Left lung (tissue), 10 donors: ENCODE data around the gene ROBO4. TPM values are rescaled to one million over a fixed set of nuclear protein-coding genes. Genes with fewer than 3 reads are reported as not detected.

ENCODE experiments used
- ATAC-seq: fragments of 200-7000 bp; cut with Tn5 transposase; one replicate; pipeline ENCODE4 v1.9.1; 2020; ENCODE audit warnings: moderate library complexity
- DNase-seq, 4 donors: peaks; one replicate each; pipeline ENCODE4 v3.0.0-alpha.2; 2013 to 2020
- H3K27ac ChIP-seq, 2 donors: fragments of 200-600 bp; sonication (generic) in 1 of 2; one replicate each; pipeline versions ENCODE4 v1.5.0 to v1.8.0; 2020 to 2021
- H3K27me3 ChIP-seq, 2 donors: fragments of 200-600 bp; sonication (generic) in 1 of 2; one replicate each; pipeline versions ENCODE4 v1.5.0 to v1.8.0; 2020 to 2021
- H3K36me3 ChIP-seq, 2 donors: fragments of 200-600 bp; sonication (generic) in 1 of 2; one replicate each; pipeline versions ENCODE4 v1.5.0 to v1.8.0; 2020 to 2021
- H3K4me1 ChIP-seq, 2 donors: fragments of 200-600 bp; one replicate each; pipeline ENCODE4 v1.8.0; 2021
- H3K4me3 ChIP-seq, 2 donors: fragments of 200-600 bp; sonication (generic) in 1 of 2; one replicate each; pipeline versions ENCODE4 v1.5.0 to v1.8.0; 2020 to 2021; ENCODE audit warnings: mild to moderate bottlenecking in 1 of 2
- H3K9me3 ChIP-seq, 2 donors: fragments of 200-600 bp; sonication (generic) in 1 of 2; one replicate each; pipeline versions ENCODE4 v1.5.0 to v1.8.0; 2020 to 2021
- CTCF ChIP-seq, 2 donors: fragments of 200-600 bp; sonication (generic) in 1 of 2; IDR thresholded peaks; one replicate each; pipeline versions ENCODE4 v1.5.0 to v1.8.0; 2021; ENCODE audit warnings: antibody characterized with exemption in 2 of 2
- intact Hi-C, 2 donors: fragments of 100-400 bp; cut with DNase I; formaldehyde crosslinking; loops; one replicate each; pipeline versions ENCODE4 v1.11.2 to v1.14.2; 2022
- polyA plus RNA-seq, 6 donors: library from polyadenylated mRNA; unstranded; fragments of 120-200 nt; gene quantifications; one replicate each; pipeline ENCODE4 v1.2.1, GENCODE V29; 2013; ENCODE audit not compliant: insufficient read length in 6 of 6
- total RNA-seq, 2 donors: library from RNA; stranded (reverse); fragmentation: NEBNext Ultra II Directional; extraction: Animal tissue kit (Norgen Biotek cat#: 25700); gene quantifications; one replicate each; pipeline ENCODE4 v1.2.1, GENCODE V29; 2021
- donor health status: DM: no; HTN: yes; CAD: no.
- donor health status: DM: no; HTN: no; CAD: no.

Gene ROBO4
- total and polyA plus RNA-seq, 8 donors: 31.1 to 61.9 (median 44.1) TPM

- no peak for TF ChIP-seq CTCF (IDR thresholded peaks at IDR 0.05)
- Histone ChIP-seq H3K9me3 (no peaks in the 10 kb centered on the region), H3K27me3 (no peaks in the 10 kb centered on the region), H3K4me3 (no peak overlapping the region), H3K4me1 (peaks cover 0 to 15% of the 10 kb centered on the region in 2 donors), H3K27ac (no peak overlapping the region), H3K36me3 (no peaks in the 10 kb centered on the region)
- DNase-seq: no peak
- no peak for ATAC-seq
- intact Hi-C loops: no loop called here
These were observed 10.5 kb downstream of the ROBO4 start for GRCh38 chr11:124886978-124887666.

- Histone ChIP-seq H3K27ac (no peak overlapping the region), H3K36me3 (no peaks in the 10 kb centered on the region), H3K4me1 (peaks cover 0 to 14% of the 10 kb centered on the region in 2 donors), H3K9me3 (no peaks in the 10 kb centered on the region), H3K4me3 (no peak overlapping the region), H3K27me3 (no peaks in the 10 kb centered on the region)
- intact Hi-C loops: no loop called here
- no peak for DNase-seq
- no peak for TF ChIP-seq CTCF (IDR thresholded peaks at IDR 0.05)
- ATAC-seq: no peak
These were observed 11.2 kb downstream of the ROBO4 start for GRCh38 chr11:124886476-124886875.

- no peak for TF ChIP-seq CTCF (IDR thresholded peaks at IDR 0.05)
- ATAC-seq (no peak), DNase-seq (no peak)
- Histone ChIP-seq H3K27me3 (no peaks in the 10 kb centered on the region), H3K9me3 (no peaks in the 10 kb centered on the region), H3K36me3 (no peaks in the 10 kb centered on the region), H3K4me3 (no peak overlapping the region), H3K4me1 (peaks cover 0 to 14% of the 10 kb centered on the region in 2 donors), H3K27ac (no peak overlapping the region)
- intact Hi-C loops: no loop called here
These were observed 12.7 kb downstream of the ROBO4 start for GRCh38 chr11:124884869-124885479.

- no peaks in the 10 kb centered on the region for H3K9me3 ChIP-seq
- no peaks in the 10 kb centered on the region for H3K36me3 ChIP-seq
- no peak overlapping the region for H3K4me3 ChIP-seq
- DNase-seq (no peak), ATAC-seq (no peak)
- no peak overlapping the region for H3K27ac ChIP-seq
- H3K4me1 ChIP-seq: peaks cover 0 to 14% of the 10 kb centered on the region in 2 donors
- intact Hi-C loops: no loop called here
- no peaks in the 10 kb centered on the region for H3K27me3 ChIP-seq
- TF ChIP-seq CTCF (IDR thresholded peaks at IDR 0.05): no peak
These were observed 13.3 kb downstream of the ROBO4 start for GRCh38 chr11:124884340-124884739.

GRCh38 chr11:124882339-124883071 is 15.2 kb downstream of the ROBO4 start:
- TF ChIP-seq CTCF (IDR thresholded peaks at IDR 0.05): no peak
- DNase-seq (no peak), ATAC-seq (no peak)
- Histone ChIP-seq H3K27ac (peak overlapping the region in 1 of 2 donors; percentile 55), H3K36me3 (no peaks in the 10 kb centered on the region), H3K27me3 (peaks cover 0 to 6% of the 10 kb centered on the region in 2 donors), H3K4me1 (peaks cover 0 to 15% of the 10 kb centered on the region in 2 donors), H3K9me3 (no peaks in the 10 kb centered on the region), H3K4me3 (no peak overlapping the region)
- intact Hi-C loops: no loop called here
